SKM-1 (cell line): Measurements from ENCODE around the gene HDAC8.
"Not testable (repeated sequence)": the region's sequence is repeated elsewhere in the genome, so short reads cannot be mapped to it uniquely, and the experiment has no call there.

Experiments
- DNase-seq: peaks from one replicate; lab custom pipeline; 2025; ENCODE audit not compliant: unreplicated experiment; lab: John Stamatoyannopoulos, UW

The HDAC8 gene

GRCh38 chrX:72326605-72327300, 245.9 kb downstream of the HDAC8 start:
- DNase-seq = no peak

DNA sequence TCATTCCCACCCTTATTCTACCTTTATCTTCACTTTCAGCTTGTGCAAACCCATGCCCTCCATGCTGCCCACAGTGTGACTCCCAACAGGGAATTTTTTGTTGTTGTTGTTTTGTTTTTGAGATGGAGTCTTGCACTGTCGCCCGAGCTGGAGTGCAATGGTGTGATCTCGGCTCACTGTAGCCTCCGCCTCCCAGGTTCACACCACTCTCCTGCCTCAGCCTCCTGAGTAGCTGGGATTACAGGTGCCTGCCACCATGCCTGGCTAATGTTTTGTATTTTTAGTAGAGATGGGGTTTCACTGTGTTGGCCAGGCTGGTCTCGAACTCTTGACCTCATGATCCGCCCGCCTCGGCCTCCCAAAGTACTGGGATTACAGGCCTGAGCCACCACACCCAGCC, 253.0 kb downstream of the HDAC8 start:
- DNase-seq = not testable (repeated sequence)

GRCh38 chrX:72317139-72317538, 255.5 kb downstream of the HDAC8 start:
- no peak for DNase-seq

GRCh38 chrX:72316408-72317110, 256.1 kb downstream of the HDAC8 start:
- DNase-seq = no peak

- DNase-seq = no peak
Measured at GRCh38 chrX:72314881-72315280, 257.8 kb downstream of the HDAC8 start.

DNA sequence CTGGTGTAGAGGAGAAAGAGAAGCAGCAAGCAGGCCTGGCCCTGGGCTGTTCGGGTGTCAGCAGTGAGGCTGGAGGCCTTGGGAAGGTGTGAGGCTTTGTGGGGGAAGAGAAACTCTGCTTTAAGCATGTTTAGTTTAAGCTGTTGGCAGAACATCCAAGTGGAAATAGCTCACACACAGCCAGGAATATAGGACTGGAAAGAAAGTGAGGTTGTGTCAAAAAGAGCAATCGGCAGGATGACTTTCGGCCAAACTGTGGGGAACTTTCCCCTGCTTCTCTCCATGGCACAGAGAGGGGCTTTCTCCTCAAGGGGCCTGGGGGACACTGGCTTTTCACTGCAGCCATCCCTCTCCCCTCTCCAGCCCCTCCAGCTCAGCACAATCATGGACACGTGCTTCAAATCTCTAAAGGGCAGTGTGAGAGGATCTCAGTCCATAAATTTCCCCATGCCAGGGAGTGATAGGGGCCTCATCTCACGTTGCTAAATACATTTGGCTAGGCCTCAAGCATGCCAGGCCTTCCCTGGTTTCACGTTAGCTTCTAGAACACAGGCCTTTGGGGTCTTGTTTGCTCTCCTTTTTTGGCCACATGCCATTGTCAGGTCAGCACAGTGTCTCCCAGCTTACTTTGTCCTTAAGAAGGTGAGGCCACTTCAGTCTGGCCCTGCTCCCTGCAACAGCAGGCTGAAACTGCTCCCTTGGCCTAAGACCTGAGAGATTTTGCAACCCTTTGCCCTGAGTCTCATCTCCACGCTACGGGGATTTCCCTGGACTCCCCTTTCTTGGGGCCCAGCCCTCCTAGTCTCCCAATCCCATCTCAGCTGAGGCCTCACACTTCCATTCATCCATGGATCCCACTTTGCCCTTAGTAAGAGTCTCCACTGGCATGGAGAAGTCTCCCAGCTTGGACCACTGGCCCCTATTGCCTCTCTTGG, 258.7 kb downstream of the HDAC8 start:
- no peak for DNase-seq

GRCh38 chrX:72312311-72312940, 260.2 kb downstream of the HDAC8 start:
- DNase-seq = no peak

- no peak for DNase-seq
Measured at GRCh38 chrX:72309297-72310071, 263.2 kb downstream of the HDAC8 start.

GRCh38 chrX:72308566-72309296, 263.9 kb downstream of the HDAC8 start:
- DNase-seq = no peak

- DNase-seq = no peak
Measured at GRCh38 chrX:72308209-72308565, 264.5 kb downstream of the HDAC8 start.

GRCh38 chrX:72307646-72308051, 265.0 kb downstream of the HDAC8 start:
- DNase-seq = no peak

DNA sequence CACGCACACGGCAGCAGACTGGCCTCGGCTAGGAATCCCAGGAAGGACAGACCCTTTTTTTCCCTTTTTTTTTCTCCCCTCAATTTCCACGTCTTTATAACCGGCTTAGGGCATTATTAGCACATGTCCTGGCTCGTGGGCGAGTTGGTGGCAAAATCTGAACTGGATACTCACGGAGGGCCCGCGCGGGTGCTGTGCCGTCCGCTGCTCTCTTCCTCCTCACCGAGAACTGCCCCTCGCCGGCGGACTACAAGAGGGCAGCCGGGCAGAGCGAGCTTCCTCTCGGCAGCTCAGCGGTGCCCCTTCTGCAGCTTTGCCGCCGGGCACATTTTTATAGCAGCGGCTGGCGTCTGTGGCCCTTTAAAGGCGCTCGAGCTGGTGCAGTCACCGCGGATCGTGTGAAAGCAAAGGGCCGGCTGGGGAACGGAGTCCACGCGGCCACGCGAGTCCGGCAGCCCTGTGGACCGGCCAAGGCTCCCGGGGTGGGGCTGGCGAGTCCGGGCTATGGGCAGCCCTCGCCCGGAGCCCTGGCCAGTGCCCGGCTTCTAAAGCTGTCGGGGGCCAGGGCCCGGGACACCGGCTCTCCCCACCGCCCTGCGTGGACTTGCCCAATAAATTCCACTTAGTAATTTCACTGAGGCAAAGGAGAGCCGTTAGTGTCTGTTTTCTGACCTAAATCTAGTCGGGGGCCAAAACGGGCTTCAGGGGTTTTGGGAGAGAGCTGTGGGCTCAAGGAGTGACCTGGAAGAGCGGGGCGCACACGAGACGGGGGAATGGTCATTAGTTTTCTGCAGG, 265.6 kb downstream of the HDAC8 start:
- no peak for DNase-seq

GRCh38 chrX:72306085-72306801, 266.4 kb downstream of the HDAC8 start:
- no peak for DNase-seq

DNA sequence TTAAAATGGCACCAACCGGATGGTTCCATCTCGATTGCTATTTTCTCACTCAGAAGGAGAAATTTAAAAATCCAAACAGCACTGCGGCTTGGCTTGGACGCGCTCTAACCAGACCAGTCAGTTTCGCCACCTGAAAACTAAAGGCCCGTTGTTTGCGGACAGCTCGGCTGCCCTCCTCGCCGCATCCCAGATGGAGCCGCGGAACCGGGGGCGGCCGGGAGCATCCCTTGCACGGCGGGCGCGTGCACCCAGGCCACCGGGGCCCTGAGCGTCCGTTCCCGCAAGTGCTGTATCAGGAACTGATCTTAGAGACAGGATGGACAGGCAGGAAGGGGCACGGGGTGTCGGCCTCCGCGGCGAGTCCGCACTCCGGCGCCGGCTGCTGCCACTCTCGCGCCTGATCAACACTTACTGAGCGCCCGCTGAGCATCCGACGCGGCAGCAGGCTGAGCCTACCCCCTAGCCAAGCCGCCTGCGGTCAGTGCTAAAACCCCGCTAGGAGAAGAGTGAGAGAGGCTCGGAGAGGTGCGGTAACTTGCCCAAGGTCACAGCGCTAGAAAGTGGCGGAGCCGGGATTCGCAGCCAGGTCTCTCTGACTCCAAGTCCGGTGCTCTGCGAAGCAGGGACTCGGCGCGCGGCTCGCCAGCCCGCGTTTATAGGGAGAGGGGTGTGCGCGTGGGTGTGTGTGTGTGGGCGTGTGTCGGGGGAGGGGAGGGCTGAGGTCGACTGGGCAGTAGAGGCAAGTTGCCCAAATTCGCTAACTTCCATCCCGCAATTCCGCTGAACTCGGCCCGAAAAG, 267.2 kb downstream of the HDAC8 start, which contains the start of gene CITED1:
Gene CITED1, minus strand, starts transcription at position 629 of the 799 bp plus-strand sequence. CDS start 3,045 bp downstream, outside the sequence.
- DNase-seq = no peak

GRCh38 chrX:72304877-72305276, 267.8 kb downstream of the HDAC8 start:
- no peak for DNase-seq

DNA sequence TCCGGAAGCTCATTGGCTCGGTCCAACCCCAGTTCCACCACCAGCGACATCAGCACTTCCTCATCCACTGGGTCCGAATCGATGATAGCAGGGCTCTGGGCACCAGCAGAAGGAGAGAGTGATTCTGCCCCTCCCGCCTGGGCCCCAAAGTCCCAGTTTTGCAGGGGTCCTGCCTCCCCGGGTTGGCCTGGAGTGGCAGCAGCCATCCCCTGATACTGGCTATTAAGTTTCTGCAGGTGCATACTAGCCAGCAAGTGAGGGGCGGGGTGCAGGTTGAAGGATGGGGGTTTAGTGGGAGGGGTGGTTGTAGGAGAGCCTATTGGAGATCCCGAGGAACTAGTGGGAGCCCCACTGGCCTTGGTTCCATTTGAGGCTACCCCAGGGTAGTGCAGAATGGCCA, 270.9 kb downstream of the HDAC8 start:
- DNase-seq = no peak

DNA sequence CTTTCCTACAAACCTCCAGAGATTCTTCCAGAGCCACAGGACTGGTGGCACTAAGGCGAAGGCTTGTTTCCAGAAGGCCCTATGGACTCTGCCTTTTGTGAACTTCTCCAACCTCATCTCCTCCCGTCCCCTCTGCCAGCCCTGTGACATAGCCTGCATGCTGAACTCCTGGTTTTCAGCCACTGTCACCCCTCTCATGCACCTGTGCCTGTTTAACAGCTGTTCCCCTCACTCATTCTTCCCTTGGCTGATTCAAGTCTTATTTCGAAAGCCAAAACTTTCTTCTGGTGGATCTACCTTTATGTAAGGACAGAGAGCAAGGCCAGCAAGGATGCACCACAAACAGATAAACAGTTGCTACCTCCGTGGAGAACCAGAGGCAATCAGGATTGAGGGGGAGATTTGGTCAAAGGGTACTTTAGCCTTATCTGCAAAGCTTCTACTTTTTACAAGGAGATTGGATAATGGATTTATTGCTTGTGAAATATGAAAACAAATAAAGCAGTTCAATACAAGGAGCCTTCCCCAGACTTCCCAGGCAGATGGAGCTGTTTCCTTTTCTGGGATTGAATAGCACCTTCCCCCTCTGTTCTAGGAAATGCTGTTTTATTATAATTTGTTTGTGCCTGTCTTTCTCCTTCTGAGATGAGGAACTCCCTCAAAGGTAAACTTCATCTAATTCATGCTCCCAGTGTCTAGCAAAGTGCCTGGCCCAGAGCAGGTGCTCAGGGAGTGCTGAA, 272.6 kb downstream of the HDAC8 start:
- DNase-seq = no peak
